Measurements from ENCODE around the gene SKIC8.

DNA sequence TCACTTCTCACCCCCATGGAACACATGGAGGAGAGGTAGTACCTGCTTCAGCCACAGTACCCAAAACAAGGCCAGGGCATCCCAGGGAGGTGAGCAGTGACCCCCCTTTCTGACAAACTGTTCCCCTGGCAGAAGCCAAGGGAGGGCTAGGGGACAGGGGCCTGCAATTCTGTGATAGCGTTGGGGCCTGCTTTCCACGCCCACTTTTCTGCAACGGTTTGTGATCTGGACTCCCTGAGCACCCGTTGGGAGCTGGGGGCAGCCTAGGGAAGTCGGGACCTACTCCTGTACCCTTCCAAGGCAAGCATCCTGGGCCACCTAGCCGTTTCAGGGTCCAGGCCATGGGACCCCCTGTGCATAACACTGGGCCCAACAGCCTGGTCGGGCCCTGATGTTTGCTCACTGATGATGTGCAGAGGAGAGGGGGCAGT is 36.0 kb downstream of the SKIC8 start:
- TF ChIP-seq, protein P1, sequence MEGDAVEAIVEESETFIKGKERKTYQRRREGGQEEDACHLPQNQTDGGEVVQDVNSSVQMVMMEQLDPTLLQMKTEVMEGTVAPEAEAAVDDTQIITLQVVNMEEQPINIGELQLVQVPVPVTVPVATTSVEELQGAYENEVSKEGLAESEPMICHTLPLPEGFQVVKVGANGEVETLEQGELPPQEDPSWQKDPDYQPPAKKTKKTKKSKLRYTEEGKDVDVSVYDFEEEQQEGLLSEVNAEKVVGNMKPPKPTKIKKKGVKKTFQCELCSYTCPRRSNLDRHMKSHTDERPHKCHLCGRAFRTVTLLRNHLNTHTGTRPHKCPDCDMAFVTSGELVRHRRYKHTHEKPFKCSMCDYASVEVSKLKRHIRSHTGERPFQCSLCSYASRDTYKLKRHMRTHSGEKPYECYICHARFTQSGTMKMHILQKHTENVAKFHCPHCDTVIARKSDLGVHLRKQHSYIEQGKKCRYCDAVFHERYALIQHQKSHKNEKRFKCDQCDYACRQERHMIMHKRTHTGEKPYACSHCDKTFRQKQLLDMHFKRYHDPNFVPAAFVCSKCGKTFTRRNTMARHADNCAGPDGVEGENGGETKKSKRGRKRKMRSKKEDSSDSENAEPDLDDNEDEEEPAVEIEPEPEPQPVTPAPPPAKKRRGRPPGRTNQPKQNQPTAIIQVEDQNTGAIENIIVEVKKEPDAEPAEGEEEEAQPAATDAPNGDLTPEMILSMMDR (conservative IDR thresholded peaks at IDR 0.05; ENCODE audit: low read length), result no peak
- no peak for TF ChIP-seq EZH2phosphoT487 (IDR thresholded peaks at IDR 0.05; ENCODE audit: borderline replicate concordance, low read depth, low read length)

Measured in OCI-LY7 (cell line).